OCI-M2 (cell line): Measurements from ENCODE around the gene TP53I11.

Experiments used
- DNase-seq: peaks from one replicate; lab custom pipeline; 2025; ENCODE audit not compliant: unreplicated experiment; lab: John Stamatoyannopoulos, UW

The TP53I11 gene

GRCh38 chr11:44950625-44951476 is at the start of gene TP53I11:
Gene TP53I11, minus strand, starts transcription at chr11:44950883. Its CDS starts 12,548 bp downstream, at chr11:44938335.
- DNase-seq, result no peak

- no peak for DNase-seq
Observed at GRCh38 chr11:44999068-44999467, 48.4 kb upstream of the TP53I11 start.

GRCh38 chr11:44998051-44998450 is 47.4 kb upstream of the TP53I11 start:
- DNase-seq, result no peak

GRCh38 chr11:44997566-44997965 is 46.9 kb upstream of the TP53I11 start:
- no peak for DNase-seq

- DNase-seq, result no peak
Observed at GRCh38 chr11:44994753-44995152, 44.1 kb upstream of the TP53I11 start.

GRCh38 chr11:44993971-44994704 is 43.5 kb upstream of the TP53I11 start:
- DNase-seq, result no peak

GRCh38 chr11:44992774-44993173 is 42.1 kb upstream of the TP53I11 start:
- no peak for DNase-seq

- no peak for DNase-seq
Observed at GRCh38 chr11:44992181-44992582, 41.5 kb upstream of the TP53I11 start.

- no peak for DNase-seq
Observed at GRCh38 chr11:44990665-44991064, 40.0 kb upstream of the TP53I11 start.

GRCh38 chr11:44989831-44990566 is 39.3 kb upstream of the TP53I11 start:
- DNase-seq, result no peak

- no peak for DNase-seq
Observed at GRCh38 chr11:44988981-44989635, 38.4 kb upstream of the TP53I11 start.

- DNase-seq, result no peak
Observed at GRCh38 chr11:44988111-44988510, 37.4 kb upstream of the TP53I11 start.

GRCh38 chr11:44987506-44987905 is 36.8 kb upstream of the TP53I11 start:
- DNase-seq, result no peak

GRCh38 chr11:44986315-44986714 is 35.6 kb upstream of the TP53I11 start:
- DNase-seq, result no peak

- DNase-seq, result no peak
Observed at GRCh38 chr11:44985721-44986120, 35.0 kb upstream of the TP53I11 start.

- DNase-seq, result no peak
Observed at GRCh38 chr11:44983786-44984185, 33.1 kb upstream of the TP53I11 start.

- no peak for DNase-seq
Observed at GRCh38 chr11:44982496-44983062, 31.9 kb upstream of the TP53I11 start.

GRCh38 chr11:44980533-44981427 is 30.1 kb upstream of the TP53I11 start:
- no peak for DNase-seq

GRCh38 chr11:44979543-44980399 is 29.1 kb upstream of the TP53I11 start:
- DNase-seq, result no peak
